OCI-LY3 (cell line): ENCODE measurements around the gene MPG.

ENCODE experiments used
- EZH2phosphoT487 ChIP-seq: fragments of 200-600 bp; shearing (Covaris generic); IDR thresholded peaks from 2 replicates; pipeline ENCODE4 v1.6.1; 2018; ENCODE audit warnings: antibody characterized with exemption, mixed run types, low read depth
- TF ChIP-seq, protein P1 (sequence below): fragments of 200-600, 300-600 bp; sonication (generic); IDR thresholded peaks from 2 replicates; pipeline ENCODE4 v1.5.1; 2014; ENCODE audit warnings: antibody characterized with exemption, low read length, low read depth

DNA sequence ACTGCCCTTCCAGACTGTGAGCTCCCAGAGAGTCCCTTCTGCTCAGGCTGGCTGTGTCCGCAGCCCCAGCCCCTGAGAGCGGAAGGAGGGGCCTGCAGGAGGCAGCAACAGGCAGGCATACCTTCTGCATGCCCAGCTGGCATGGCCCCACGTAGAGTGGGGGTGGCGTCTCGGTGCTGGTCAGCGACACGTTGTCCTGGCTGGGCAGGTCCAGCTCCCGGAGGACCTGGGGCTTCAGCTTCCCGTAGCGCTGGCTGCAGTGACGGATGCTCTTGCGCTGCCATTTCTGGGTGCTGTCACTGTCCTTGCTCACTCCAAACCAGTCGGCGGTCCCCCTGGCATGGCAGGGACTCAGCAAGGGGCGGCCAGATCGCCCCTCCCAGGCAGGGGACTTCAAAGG is 14.6 kb upstream of the MPG start:
- TF ChIP-seq, protein P1, sequence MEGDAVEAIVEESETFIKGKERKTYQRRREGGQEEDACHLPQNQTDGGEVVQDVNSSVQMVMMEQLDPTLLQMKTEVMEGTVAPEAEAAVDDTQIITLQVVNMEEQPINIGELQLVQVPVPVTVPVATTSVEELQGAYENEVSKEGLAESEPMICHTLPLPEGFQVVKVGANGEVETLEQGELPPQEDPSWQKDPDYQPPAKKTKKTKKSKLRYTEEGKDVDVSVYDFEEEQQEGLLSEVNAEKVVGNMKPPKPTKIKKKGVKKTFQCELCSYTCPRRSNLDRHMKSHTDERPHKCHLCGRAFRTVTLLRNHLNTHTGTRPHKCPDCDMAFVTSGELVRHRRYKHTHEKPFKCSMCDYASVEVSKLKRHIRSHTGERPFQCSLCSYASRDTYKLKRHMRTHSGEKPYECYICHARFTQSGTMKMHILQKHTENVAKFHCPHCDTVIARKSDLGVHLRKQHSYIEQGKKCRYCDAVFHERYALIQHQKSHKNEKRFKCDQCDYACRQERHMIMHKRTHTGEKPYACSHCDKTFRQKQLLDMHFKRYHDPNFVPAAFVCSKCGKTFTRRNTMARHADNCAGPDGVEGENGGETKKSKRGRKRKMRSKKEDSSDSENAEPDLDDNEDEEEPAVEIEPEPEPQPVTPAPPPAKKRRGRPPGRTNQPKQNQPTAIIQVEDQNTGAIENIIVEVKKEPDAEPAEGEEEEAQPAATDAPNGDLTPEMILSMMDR: no peak
- no peak for TF ChIP-seq EZH2phosphoT487
